HG02763 (cell line): ENCODE results near the gene CTBP1.

Source experiments
- ATAC-seq: cut with Tn5 transposase; IDR thresholded peaks from one replicate; pipeline ENCODE4 v1.9.1; 2021; ENCODE audit warnings: mild to moderate bottlenecking, moderate library complexity; ENCODE audit not compliant: unreplicated experiment

Gene CTBP1

GRCh38 chr4:1211891-1212545, 36.9 kb downstream of the CTBP1 start:
- no peak for ATAC-seq

GRCh38 chr4:1211371-1211770, 37.6 kb downstream of the CTBP1 start:
- no peak for ATAC-seq

GRCh38 chr4:1210971-1211370, 38.0 kb downstream of the CTBP1 start:
- no peak for ATAC-seq

- ATAC-seq: no peak
Observed at GRCh38 chr4:1210241-1210841, 38.6 kb downstream of the CTBP1 start.

GRCh38 chr4:1209821-1210220, 39.1 kb downstream of the CTBP1 start:
- ATAC-seq: no peak

GRCh38 chr4:1208970-1209704, 39.8 kb downstream of the CTBP1 start:
- no peak for ATAC-seq

GRCh38 chr4:1208266-1208961, 40.5 kb downstream of the CTBP1 start:
- ATAC-seq: no peak

GRCh38 chr4:1207603-1208265, 41.2 kb downstream of the CTBP1 start:
- ATAC-seq: no peak

GRCh38 chr4:1207157-1207470, 41.8 kb downstream of the CTBP1 start:
- no peak for ATAC-seq

- no peak for ATAC-seq
Observed at GRCh38 chr4:1206299-1207156, 42.4 kb downstream of the CTBP1 start.

GRCh38 chr4:1205586-1206298, 43.2 kb downstream of the CTBP1 start:
- no peak for ATAC-seq

GRCh38 chr4:1204828-1205585, 43.9 kb downstream of the CTBP1 start:
- no peak for ATAC-seq

GRCh38 chr4:1204286-1204827, 44.6 kb downstream of the CTBP1 start:
- ATAC-seq: no peak

- ATAC-seq: no peak
Observed at GRCh38 chr4:1203026-1203616, 45.8 kb downstream of the CTBP1 start.

GRCh38 chr4:1202526-1203011, 46.4 kb downstream of the CTBP1 start:
- ATAC-seq: no peak

GRCh38 chr4:1201851-1202525, 46.9 kb downstream of the CTBP1 start:
- no peak for ATAC-seq

- no peak for ATAC-seq
Observed at GRCh38 chr4:1200425-1201035, 48.4 kb downstream of the CTBP1 start.
